Stimulated activated naive B cell treated with anti-CD40 and anti-IgM and Interleukin-4, amounts not matched to agents 10 μg/mL and 1 μg/mL and 100 μg/mL, for 72 hours (primary cell): ENCODE data around the gene PITX1.
A peak's percentile ranks its signal among the peaks of the same experiment; 100 is the strongest.
"Not testable (repeated sequence)": the region's sequence is repeated elsewhere in the genome, so short reads cannot be mapped to it uniquely, and the experiment has no call there.

ENCODE experiments used
- ATAC-seq, 2 donors: fragments of 150-1000 bp; cut with Tn5 transposase; replicated peaks; 2 replicates each; pipeline ENCODE4 v1.10.0; 2021; ENCODE audit warnings: moderate library complexity in 1 of 2
- DNase-seq: peaks from one replicate; pipeline ENCODE4 v3.0.0; 2021
- H3K27ac Mint-ChIP-seq: one replicate; pipeline ENCODE4 v1.8.0; 2022; ENCODE audit warnings: mild to moderate bottlenecking, mixed read lengths
- H3K27me3 Mint-ChIP-seq, 2 donors: one replicate each; pipeline ENCODE4 v1.8.0; 2022; ENCODE audit warnings: mixed read lengths in 2 of 2
- H3K36me3 Mint-ChIP-seq, 2 donors: one replicate each; pipeline ENCODE4 v1.8.0; 2022; ENCODE audit warnings: mixed read lengths in 2 of 2, mild to moderate bottlenecking in 1 of 2
- H3K4me1 Mint-ChIP-seq, 2 donors: one replicate each; pipeline ENCODE4 v1.8.0; 2022; ENCODE audit warnings: mixed read lengths in 2 of 2, mild to moderate bottlenecking in 1 of 2
- H3K4me3 Mint-ChIP-seq, 2 donors: one replicate each; pipeline ENCODE4 v1.8.0; 2022; ENCODE audit warnings: mild to moderate bottlenecking in 2 of 2, mixed read lengths in 2 of 2, moderate library complexity in 1 of 2
- H3K9me3 Mint-ChIP-seq, 2 donors: one replicate each; pipeline ENCODE4 v1.8.0; 2022; ENCODE audit warnings: mixed read lengths in 2 of 2, mild to moderate bottlenecking in 1 of 2

Gene PITX1

GRCh38 chr5:135033901-135034235 lies at the start of gene PITX1:
PITX1 (minus strand) TSS chr5:135034228; CDS start chr5:135033881, 347 bp downstream.
- H3K27me3 Mint-ChIP-seq = peaks cover 80 to 93% of the 10 kb centered on the region in 2 donors

GRCh38 chr5:135083334-135083733 lies 49.3 kb upstream of the PITX1 start:
- not testable (repeated sequence) for H3K4me1 Mint-ChIP-seq, H3K36me3 Mint-ChIP-seq, DNase-seq, ATAC-seq, H3K4me3 Mint-ChIP-seq, H3K27ac Mint-ChIP-seq
- peaks cover 37 to 51% of the 10 kb centered on the region in 2 donors for H3K27me3 Mint-ChIP-seq
- H3K9me3 Mint-ChIP-seq = peaks cover 5 to 22% of the 10 kb centered on the region in 2 donors

More at GRCh38 chr5:135033901-135034235, at the start of gene PITX1:
- H3K9me3 Mint-ChIP-seq = peaks cover 5 to 7% of the 10 kb centered on the region in 2 donors
- DNase-seq = no peak
- H3K36me3 Mint-ChIP-seq = peaks cover 7 to 9% of the 10 kb centered on the region in 2 donors
- H3K27ac Mint-ChIP-seq = peak within 1 kb of the TSS; percentile 75
- H3K4me1 Mint-ChIP-seq = peaks cover 40 to 59% of the 10 kb centered on the region in 2 donors
- peak within 1 kb of the TSS; percentile 86 to 87 for H3K4me3 Mint-ChIP-seq
- peak; percentile 26 to 38 for ATAC-seq

- H3K9me3 Mint-ChIP-seq = peaks cover 5 to 18% of the 10 kb centered on the region in 2 donors
- H3K36me3 Mint-ChIP-seq = peaks cover 0 to 7% of the 10 kb centered on the region in 2 donors
- no peaks in the 10 kb centered on the region for H3K4me1 Mint-ChIP-seq
- H3K4me3 Mint-ChIP-seq = no peak overlapping the region
- DNase-seq = no peak
- no peak overlapping the region for H3K27ac Mint-ChIP-seq
- peaks cover 21 to 34% of the 10 kb centered on the region in 2 donors for H3K27me3 Mint-ChIP-seq
- no peak for ATAC-seq
These were observed 47.2 kb upstream of the PITX1 start for GRCh38 chr5:135081240-135081639.

GRCh38 chr5:135079760-135080159 lies 45.7 kb upstream of the PITX1 start:
- DNase-seq (no peak), ATAC-seq (no peak)
- H3K4me3 Mint-ChIP-seq = no peak overlapping the region
- H3K9me3 Mint-ChIP-seq = peaks cover 5 to 17% of the 10 kb centered on the region in 2 donors
- H3K27me3 Mint-ChIP-seq = peaks cover 23 to 27% of the 10 kb centered on the region in 2 donors
- no peak overlapping the region for H3K27ac Mint-ChIP-seq
- no peaks in the 10 kb centered on the region for H3K4me1 Mint-ChIP-seq
- peaks cover 0 to 7% of the 10 kb centered on the region in 2 donors for H3K36me3 Mint-ChIP-seq

GRCh38 chr5:135079099-135079681 lies 45.2 kb upstream of the PITX1 start:
- no peak for DNase-seq
- H3K9me3 Mint-ChIP-seq = peaks cover 5 to 17% of the 10 kb centered on the region in 2 donors
- H3K4me1 Mint-ChIP-seq = no peaks in the 10 kb centered on the region
- no peak for ATAC-seq
- H3K27me3 Mint-ChIP-seq = peaks cover 18 to 21% of the 10 kb centered on the region in 2 donors
- H3K36me3 Mint-ChIP-seq = peaks cover 0 to 7% of the 10 kb centered on the region in 2 donors
- H3K4me3 Mint-ChIP-seq = no peak overlapping the region
- H3K27ac Mint-ChIP-seq = no peak overlapping the region

GRCh38 chr5:135076801-135077200 lies 42.8 kb upstream of the PITX1 start:
- DNase-seq (no peak), ATAC-seq (no peak)
- H3K27me3 Mint-ChIP-seq = peaks cover 25 to 28% of the 10 kb centered on the region in 2 donors
- no peak overlapping the region for H3K4me3 Mint-ChIP-seq
- peaks cover 0 to 4% of the 10 kb centered on the region in 2 donors for H3K36me3 Mint-ChIP-seq
- no peaks in the 10 kb centered on the region for H3K4me1 Mint-ChIP-seq
- no peak overlapping the region for H3K27ac Mint-ChIP-seq
- H3K9me3 Mint-ChIP-seq = peaks cover 5 to 9% of the 10 kb centered on the region in 2 donors

GRCh38 chr5:135076051-135076491 lies 42.0 kb upstream of the PITX1 start:
- H3K27ac Mint-ChIP-seq = no peak overlapping the region
- peaks cover 3 to 4% of the 10 kb centered on the region in 2 donors for H3K9me3 Mint-ChIP-seq
- ATAC-seq = no peak

GRCh38 chr5:135075621-135076020 lies 41.6 kb upstream of the PITX1 start:
- DNase-seq = no peak
- no peak overlapping the region for H3K4me3 Mint-ChIP-seq
- no peak overlapping the region for H3K27ac Mint-ChIP-seq

More at GRCh38 chr5:135076051-135076491, 42.0 kb upstream of the PITX1 start:
- H3K36me3 Mint-ChIP-seq = no peaks in the 10 kb centered on the region
- no peak for DNase-seq
- peaks cover 26 to 27% of the 10 kb centered on the region in 2 donors for H3K27me3 Mint-ChIP-seq
- no peak overlapping the region for H3K4me3 Mint-ChIP-seq
- H3K4me1 Mint-ChIP-seq = no peaks in the 10 kb centered on the region

GRCh38 chr5:135073761-135074345 lies 39.8 kb upstream of the PITX1 start:
- Mint-ChIP-seq H3K4me1 (peaks cover 0 to 2% of the 10 kb centered on the region in 2 donors), H3K4me3 (no peak overlapping the region), H3K27ac (no peak overlapping the region), H3K9me3 (no peaks in the 10 kb centered on the region), H3K36me3 (no peaks in the 10 kb centered on the region), H3K27me3 (peaks cover 22 to 24% of the 10 kb centered on the region in 2 donors)
- no peak for ATAC-seq
- no peak for DNase-seq

More at GRCh38 chr5:135075621-135076020, 41.6 kb upstream of the PITX1 start:
- H3K36me3 Mint-ChIP-seq = no peaks in the 10 kb centered on the region
- no peak for ATAC-seq
- no peaks in the 10 kb centered on the region for H3K4me1 Mint-ChIP-seq
- H3K9me3 Mint-ChIP-seq = no peaks in the 10 kb centered on the region
- H3K27me3 Mint-ChIP-seq = peaks cover 23 to 24% of the 10 kb centered on the region in 2 donors

- peaks cover 0 to 2% of the 10 kb centered on the region in 2 donors for H3K4me1 Mint-ChIP-seq
- DNase-seq (no peak), ATAC-seq (no peak)
- H3K27me3 Mint-ChIP-seq = peaks cover 22 to 24% of the 10 kb centered on the region in 2 donors
- no peaks in the 10 kb centered on the region for H3K9me3 Mint-ChIP-seq
- no peak overlapping the region for H3K4me3 Mint-ChIP-seq
- H3K27ac Mint-ChIP-seq = no peak overlapping the region
- no peaks in the 10 kb centered on the region for H3K36me3 Mint-ChIP-seq
These were observed 38.6 kb upstream of the PITX1 start for GRCh38 chr5:135072387-135073281.

- DNase-seq = no peak
- Mint-ChIP-seq H3K4me3 (no peak overlapping the region), H3K9me3 (no peaks in the 10 kb centered on the region), H3K4me1 (peaks cover 0 to 2% of the 10 kb centered on the region in 2 donors), H3K27ac (no peak overlapping the region), H3K27me3 (peaks cover 22 to 27% of the 10 kb centered on the region in 2 donors), H3K36me3 (no peaks in the 10 kb centered on the region)
- ATAC-seq = no peak
These were observed 37.3 kb upstream of the PITX1 start for GRCh38 chr5:135071311-135071710.

GRCh38 chr5:135069895-135070657 lies 36.0 kb upstream of the PITX1 start:
- ATAC-seq = no peak
- H3K36me3 Mint-ChIP-seq = no peaks in the 10 kb centered on the region
- H3K27ac Mint-ChIP-seq = no peak overlapping the region
- peaks cover 21 to 39% of the 10 kb centered on the region in 2 donors for H3K27me3 Mint-ChIP-seq
- no peak overlapping the region for H3K4me3 Mint-ChIP-seq
- peaks cover 0 to 2% of the 10 kb centered on the region in 2 donors for H3K4me1 Mint-ChIP-seq
- DNase-seq = no peak
- no peaks in the 10 kb centered on the region for H3K9me3 Mint-ChIP-seq

- DNase-seq (no peak), ATAC-seq (no peak)
- Mint-ChIP-seq H3K9me3 (no peaks in the 10 kb centered on the region), H3K4me3 (no peak overlapping the region), H3K4me1 (peaks cover 0 to 2% of the 10 kb centered on the region in 2 donors), H3K27me3 (peaks cover 28 to 48% of the 10 kb centered on the region in 2 donors), H3K27ac (no peak overlapping the region), H3K36me3 (no peaks in the 10 kb centered on the region)
These were observed 35.2 kb upstream of the PITX1 start for GRCh38 chr5:135069016-135069770.
